OCI-LY1 (cell line): Measurements from ENCODE around the gene TIE1.

Experiments used
- H2AFZ ChIP-seq: fragments of 200-600 bp; sonication (generic), shearing (Covaris generic); 2 replicates; pipeline ENCODE4 v1.6.0; 2014; ENCODE audit warnings: antibody characterized with exemption, mild to moderate bottlenecking, low read length
- H3F3A ChIP-seq: fragments of 200-600 bp; sonication (generic), shearing (Covaris generic); 2 replicates; pipeline ENCODE4 v1.6.0; 2014; ENCODE audit warnings: mild to moderate bottlenecking, antibody characterized with exemption, low read length, moderate library complexity; ENCODE audit not compliant: insufficient read depth
- H3K27ac ChIP-seq: fragments of 200-600 bp; sonication (generic); 2 replicates; pipeline ENCODE4 v1.5.1; 2014; ENCODE audit warnings: low read length, mixed run types, mild to moderate bottlenecking, low read depth; ENCODE audit not compliant: poor library complexity, severe bottlenecking
- H3K27me3 ChIP-seq: fragments of 200-600 bp; sonication (generic); 2 replicates; pipeline ENCODE4 v1.6.0; 2014; ENCODE audit warnings: antibody characterized with exemption, mild to moderate bottlenecking, low read length, moderate library complexity; ENCODE audit not compliant: insufficient read depth
- H3K36me3 ChIP-seq: fragments of 200-600 bp; sonication (generic); 2 replicates; pipeline ENCODE4 v1.6.1; 2014; ENCODE audit warnings: mild to moderate bottlenecking, antibody characterized with exemption, low read length, moderate library complexity, mixed read lengths; ENCODE audit not compliant: insufficient read depth
- H3K4me1 ChIP-seq: fragments of 200-600 bp; sonication (generic); 2 replicates; pipeline ENCODE4 v1.5.1; 2014; ENCODE audit warnings: mild to moderate bottlenecking, low read length, moderate library complexity; ENCODE audit not compliant: insufficient read depth, severe bottlenecking
- H3K4me2 ChIP-seq: fragments of 200-600 bp; sonication (generic), shearing (Covaris generic); 2 replicates; pipeline ENCODE4 v1.6.1; 2014; ENCODE audit warnings: low read length
- H3K4me3 ChIP-seq: fragments of 200-600 bp; sonication (generic); 2 replicates; pipeline ENCODE4 v1.5.1; 2014; ENCODE audit warnings: low read length, low read depth, mild to moderate bottlenecking, mixed read lengths; ENCODE audit not compliant: poor library complexity, severe bottlenecking
- H3K79me2 ChIP-seq: fragments of 200-600 bp; shearing (Covaris generic); 2 replicates; pipeline ENCODE4 v1.6.1; 2016; ENCODE audit warnings: mixed run types, low read length, mixed read lengths; ENCODE audit not compliant: insufficient read depth
- H3K9ac ChIP-seq: fragments of 200-600 bp; sonication (generic), shearing (Covaris generic); 2 replicates; pipeline ENCODE4 v1.6.1; 2014; ENCODE audit warnings: mild to moderate bottlenecking, low read length, mixed read lengths
- H3K9me2 ChIP-seq: fragments of 200-600 bp; sonication (generic), shearing (Covaris generic); 2 replicates; pipeline ENCODE4 v1.6.1; 2014; ENCODE audit warnings: low read depth, mild to moderate bottlenecking, low read length, mixed read lengths
- H3K9me3 ChIP-seq: fragments of 200-600 bp; shearing (Covaris generic); 2 replicates; pipeline ENCODE4 v1.6.1; 2014; ENCODE audit warnings: low read length, mixed read lengths
- H4K20me1 ChIP-seq: fragments of 200-600 bp; sonication (generic), shearing (Covaris generic); 2 replicates; pipeline ENCODE4 v1.6.0; 2016; ENCODE audit warnings: mild to moderate bottlenecking, low read length; ENCODE audit not compliant: insufficient read depth
- CTCF ChIP-seq: fragments of 200-600 bp; sonication (generic), shearing (Covaris generic); IDR thresholded peaks from 2 replicates; pipeline ENCODE4 v1.5.1; 2017; ENCODE audit warnings: mild to moderate bottlenecking, antibody characterized with exemption, low read length, moderate library complexity, mixed read lengths
- EZH2 ChIP-seq: fragments of 200-600 bp; sonication (generic), shearing (Covaris generic); IDR thresholded peaks from 2 replicates; pipeline ENCODE4 v1.8.0; 2017; ENCODE audit warnings: borderline replicate concordance, mixed run types, mild to moderate bottlenecking, antibody characterized with exemption, low read length, moderate library complexity, mixed read lengths

The TIE1 gene

DNA sequence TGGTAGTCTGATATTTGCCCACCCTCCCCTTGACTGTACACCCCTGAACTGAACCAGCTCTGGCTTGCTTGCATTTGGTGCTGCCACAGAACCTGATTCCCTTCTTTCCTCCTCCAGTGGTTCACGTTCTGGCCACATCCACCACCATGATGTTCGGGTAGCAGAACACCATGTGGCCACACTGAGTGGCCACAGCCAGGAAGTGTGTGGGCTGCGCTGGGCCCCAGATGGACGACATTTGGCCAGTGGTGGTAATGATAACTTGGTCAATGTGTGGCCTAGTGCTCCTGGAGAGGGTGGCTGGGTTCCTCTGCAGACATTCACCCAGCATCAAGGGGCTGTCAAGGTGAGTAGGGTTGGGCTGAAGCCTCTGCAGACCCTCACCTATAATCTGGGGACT lies 59.8 kb downstream of the TIE1 start:
- Histone ChIP-seq H3F3A (peaks cover 4% of the 10 kb centered on the region; the same call in 1 of the 2 replicates), H3K27me3 (no peaks in the 10 kb centered on the region), H3K79me2 (peaks cover 9% of the 10 kb centered on the region), H3K4me3 (peak overlapping the region; percentile 84), H3K4me2 (peak overlapping the region; percentile 91), H4K20me1 (no peaks in the 10 kb centered on the region), H3K9ac (peak overlapping the region; percentile 90; the same call in 1 of the 2 replicates), H3K4me1 (peaks cover 32% of the 10 kb centered on the region), H3K9me2 (no peaks in the 10 kb centered on the region), H3K27ac (peak overlapping the region; percentile 71), H3K36me3 (peaks cover 66% of the 10 kb centered on the region), H2AFZ (no peak overlapping the region), H3K9me3 (no peaks in the 10 kb centered on the region)
- TF ChIP-seq EZH2 (no peak), CTCF (no peak)

- Histone ChIP-seq H3K27ac (peak overlapping the region; percentile 15), H3K9ac (no peak overlapping the region), H3K36me3 (peaks cover 66% of the 10 kb centered on the region), H3K9me3 (no peaks in the 10 kb centered on the region), H3K4me3 (no peak overlapping the region), H3K27me3 (no peaks in the 10 kb centered on the region), H3K79me2 (peaks cover 9% of the 10 kb centered on the region), H3K4me2 (no peak overlapping the region), H3K9me2 (no peaks in the 10 kb centered on the region), H4K20me1 (no peaks in the 10 kb centered on the region), H3F3A (peaks cover 4% of the 10 kb centered on the region; the same call in 1 of the 2 replicates), H3K4me1 (peaks cover 40% of the 10 kb centered on the region), H2AFZ (no peak overlapping the region)
- TF ChIP-seq EZH2 (no peak), CTCF (no peak)
These were observed 62.6 kb downstream of the TIE1 start for GRCh38 chr1:43363283-43363934.

DNA sequence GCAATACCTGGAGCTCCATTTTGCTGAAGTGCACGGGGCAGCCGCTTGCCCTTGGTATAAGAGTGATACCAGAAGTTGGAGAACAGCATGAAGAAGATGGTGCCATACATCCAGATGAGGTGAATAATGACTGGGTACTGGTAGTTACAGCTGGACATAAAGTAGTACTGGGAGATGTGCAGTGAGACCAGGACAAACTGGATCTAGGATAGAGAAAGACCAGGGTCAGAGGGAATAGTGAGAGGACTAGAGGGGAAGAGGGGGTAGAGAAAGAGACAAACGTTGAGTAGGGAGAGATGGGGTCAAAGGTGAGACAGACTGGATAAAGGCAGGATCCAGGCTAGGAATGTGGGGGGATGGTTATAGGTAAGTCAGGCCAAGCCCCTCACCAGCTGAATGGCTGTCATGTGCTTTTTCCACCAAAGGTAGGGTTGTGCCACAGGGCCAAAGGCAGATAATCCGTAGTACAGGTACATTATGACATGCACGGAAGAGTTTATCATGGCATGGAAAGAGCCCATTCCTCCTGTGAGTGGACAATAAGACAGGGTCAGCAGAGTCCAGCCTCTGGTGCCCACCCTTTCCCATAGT lies 63.2 kb downstream of the TIE1 start:
- H3K79me2 ChIP-seq = peaks cover 9% of the 10 kb centered on the region
- H3K9me2 ChIP-seq = no peaks in the 10 kb centered on the region
- TF ChIP-seq EZH2 (no peak), CTCF (no peak)
- peaks cover 4% of the 10 kb centered on the region; the same call in 1 of the 2 replicates for H3F3A ChIP-seq
- peak overlapping the region; percentile 15 for H3K27ac ChIP-seq
- no peaks in the 10 kb centered on the region for H3K9me3 ChIP-seq
- no peak overlapping the region for H3K4me2 ChIP-seq
- no peak overlapping the region for H3K9ac ChIP-seq
- H3K4me3 ChIP-seq = no peak overlapping the region
- no peaks in the 10 kb centered on the region for H4K20me1 ChIP-seq
- no peak overlapping the region for H2AFZ ChIP-seq
- peaks cover 65% of the 10 kb centered on the region for H3K36me3 ChIP-seq
- H3K4me1 ChIP-seq = peaks cover 46% of the 10 kb centered on the region
- no peaks in the 10 kb centered on the region for H3K27me3 ChIP-seq
